Measurements from ENCODE around the gene SLC36A1.

DNA sequence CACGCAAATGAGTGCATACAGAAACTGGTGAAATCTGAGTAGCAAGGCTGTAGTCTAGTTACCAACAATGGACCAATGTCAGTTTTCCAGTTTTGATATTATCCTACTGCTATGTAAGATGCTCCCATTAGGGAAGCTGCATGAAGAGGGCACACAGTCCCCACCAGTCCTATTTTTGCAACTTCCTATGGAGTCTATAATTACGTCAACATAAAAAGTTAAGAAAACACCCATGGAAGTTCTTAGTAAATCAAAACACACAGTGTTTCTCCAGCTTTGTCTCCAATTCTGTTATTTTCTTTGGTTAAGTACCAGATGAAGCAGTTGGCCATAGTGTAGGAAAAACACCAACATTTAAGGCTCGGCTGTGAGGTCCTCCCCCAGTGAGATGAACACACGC, 85.0 kb downstream of the SLC36A1 start:
- no peak for TF ChIP-seq TARDBP (IDR thresholded peaks at IDR 0.05)
- TF ChIP-seq ZNF384 (IDR thresholded peaks at IDR 0.05), result no peak
- no peak for TF ChIP-seq FOXM1 (IDR thresholded peaks at IDR 0.05; ENCODE audit: borderline replicate concordance)
- TF ChIP-seq CTBP1 (IDR thresholded peaks at IDR 0.05; ENCODE audit: borderline replicate concordance), result no peak
- no peak for TF ChIP-seq SUZ12 (IDR thresholded peaks at IDR 0.05)
- TF ChIP-seq FOXK2 (IDR thresholded peaks at IDR 0.05), result no peak
- no peak for TF ChIP-seq BHLHE40 (IDR thresholded peaks at IDR 0.05; ENCODE audit: borderline replicate concordance)
- TF ChIP-seq NFRKB (IDR thresholded peaks at IDR 0.05), result no peak
- no peak for TF ChIP-seq FOXA1 (IDR thresholded peaks at IDR 0.05)
- no peak for TF ChIP-seq LEF1 (IDR thresholded peaks at IDR 0.05; ENCODE audit: borderline replicate concordance)
- TF ChIP-seq ARNT (IDR thresholded peaks at IDR 0.05), result no peak
- TF ChIP-seq SP1 (IDR thresholded peaks at IDR 0.05), result no peak

Measured in HEK293T (cell line).